Activated CD4-positive, alpha-beta T cell treated with anti-CD3 and anti-CD28 coated beads, Interleukin-2, amount 50 U/mL, for 4 hours (primary cell): ENCODE measurements around the gene CRB2.

ENCODE experiments used
- DNase-seq, 2 experiments: peaks; one replicate each; pipeline ENCODE4 v3.0.0-alpha.2; 2020

The CRB2 gene

DNA sequence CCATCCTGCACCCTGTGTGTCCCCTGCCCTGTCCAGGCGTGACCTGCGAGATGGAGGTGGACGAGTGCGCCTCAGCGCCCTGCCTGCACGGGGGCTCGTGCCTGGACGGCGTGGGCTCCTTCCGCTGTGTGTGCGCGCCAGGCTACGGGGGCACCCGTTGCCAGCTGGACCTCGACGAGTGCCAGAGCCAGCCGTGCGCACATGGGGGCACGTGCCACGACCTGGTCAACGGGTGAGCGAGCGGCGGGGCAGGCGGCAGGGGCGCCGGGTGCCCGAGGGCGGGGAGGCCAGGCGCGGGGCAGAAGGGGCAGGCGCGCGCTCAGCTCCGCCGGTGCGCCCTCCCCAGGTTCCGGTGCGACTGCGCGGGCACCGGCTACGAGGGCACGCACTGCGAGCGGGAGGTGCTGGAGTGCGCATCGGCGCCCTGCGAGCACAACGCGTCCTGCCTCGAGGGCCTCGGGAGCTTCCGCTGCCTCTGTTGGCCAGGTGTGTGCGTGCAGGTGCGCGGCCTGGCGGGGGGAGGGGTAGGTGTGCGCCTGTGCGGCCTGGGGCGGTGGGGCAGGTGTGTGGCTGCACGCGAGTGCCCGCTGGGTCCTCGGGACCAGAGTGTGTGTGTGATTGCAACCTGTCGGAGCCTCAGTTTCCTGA, 10.0 kb downstream of the CRB2 start:
- DNase-seq = no peak

DNA sequence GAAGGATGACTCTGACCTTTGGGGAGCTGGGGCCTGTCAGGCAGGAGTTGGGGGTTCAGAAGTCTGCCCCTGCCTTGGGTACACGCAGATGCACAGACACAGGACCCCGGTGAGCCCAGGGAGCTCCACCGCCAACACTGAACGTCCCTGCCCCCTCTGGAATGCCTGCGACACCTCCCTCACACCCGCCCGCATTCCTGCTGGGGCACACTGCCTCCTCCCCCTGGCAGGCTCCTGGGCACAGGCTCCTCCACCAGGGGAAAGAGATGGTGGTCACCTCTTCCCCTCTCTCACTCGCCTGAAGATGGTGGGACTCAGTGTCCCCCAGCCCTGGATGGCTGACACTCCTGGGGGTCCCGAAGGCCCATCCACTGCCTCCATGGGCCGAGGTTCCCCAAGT, 12.0 kb downstream of the CRB2 start:
- no peak for DNase-seq

DNA sequence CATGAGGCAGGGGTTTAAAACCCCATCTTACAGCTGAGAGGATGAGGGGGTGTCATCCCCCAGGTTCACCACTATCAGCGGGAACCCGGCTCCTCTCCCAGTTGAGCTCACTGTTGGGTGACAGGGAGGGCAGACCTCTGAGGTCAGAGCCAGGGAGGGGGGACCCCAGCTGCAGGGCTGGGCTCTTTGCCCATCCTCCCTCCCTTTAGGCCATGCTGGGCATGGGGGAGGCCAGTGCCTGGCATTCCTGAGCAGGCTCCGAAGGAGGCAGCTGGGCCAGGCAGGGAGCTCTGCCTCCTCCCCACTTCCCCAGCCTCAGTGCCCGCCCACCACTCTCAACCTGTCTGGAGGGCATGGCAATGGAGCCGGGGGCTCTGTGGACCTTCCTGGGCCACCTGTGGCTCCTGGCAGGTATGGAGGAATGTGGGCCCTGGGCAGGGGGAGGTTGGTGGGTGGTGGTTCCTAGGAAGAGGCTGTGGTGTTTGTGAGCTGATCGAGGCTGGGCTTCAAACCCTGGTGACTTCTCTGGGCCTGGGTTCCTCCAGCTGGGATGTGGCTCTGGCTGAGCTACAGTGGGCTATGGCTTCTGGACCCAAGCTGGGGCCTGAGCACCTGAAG, 12.6 kb downstream of the CRB2 start:
- DNase-seq = no peak

DNA sequence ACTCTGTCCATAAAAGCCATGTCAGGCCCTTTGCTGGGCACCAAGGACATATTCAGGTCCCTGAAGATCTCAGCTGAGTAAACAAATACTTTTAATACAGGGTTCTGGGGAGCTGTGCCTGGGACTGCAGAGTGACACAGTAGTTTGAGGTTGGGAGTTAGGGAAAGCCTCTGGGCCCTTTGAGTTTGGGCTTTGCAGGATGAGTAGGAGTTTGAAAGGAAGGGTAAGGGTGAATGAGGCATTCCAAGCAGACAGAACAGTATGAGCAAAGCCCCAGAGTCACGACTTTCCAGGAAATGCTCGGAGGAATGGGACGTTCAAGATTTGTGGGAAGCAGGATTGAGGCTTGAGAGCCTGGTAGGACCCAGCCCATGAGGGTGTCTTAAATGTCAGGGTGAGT, 13.3 kb downstream of the CRB2 start:
- DNase-seq = no peak

DNA sequence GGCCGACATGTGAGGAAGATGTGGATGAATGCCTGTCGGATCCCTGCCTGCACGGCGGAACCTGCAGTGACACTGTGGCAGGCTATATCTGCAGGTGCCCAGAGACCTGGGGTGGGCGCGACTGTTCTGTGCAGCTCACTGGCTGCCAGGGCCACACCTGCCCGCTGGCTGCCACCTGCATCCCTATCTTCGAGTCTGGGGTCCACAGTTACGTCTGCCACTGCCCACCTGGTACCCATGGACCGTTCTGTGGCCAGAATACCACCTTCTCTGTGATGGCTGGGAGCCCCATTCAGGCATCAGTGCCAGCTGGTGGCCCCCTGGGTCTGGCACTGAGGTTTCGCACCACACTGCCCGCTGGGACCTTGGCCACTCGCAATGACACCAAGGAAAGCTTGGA, 14.1 kb downstream of the CRB2 start:
- DNase-seq = no peak

DNA sequence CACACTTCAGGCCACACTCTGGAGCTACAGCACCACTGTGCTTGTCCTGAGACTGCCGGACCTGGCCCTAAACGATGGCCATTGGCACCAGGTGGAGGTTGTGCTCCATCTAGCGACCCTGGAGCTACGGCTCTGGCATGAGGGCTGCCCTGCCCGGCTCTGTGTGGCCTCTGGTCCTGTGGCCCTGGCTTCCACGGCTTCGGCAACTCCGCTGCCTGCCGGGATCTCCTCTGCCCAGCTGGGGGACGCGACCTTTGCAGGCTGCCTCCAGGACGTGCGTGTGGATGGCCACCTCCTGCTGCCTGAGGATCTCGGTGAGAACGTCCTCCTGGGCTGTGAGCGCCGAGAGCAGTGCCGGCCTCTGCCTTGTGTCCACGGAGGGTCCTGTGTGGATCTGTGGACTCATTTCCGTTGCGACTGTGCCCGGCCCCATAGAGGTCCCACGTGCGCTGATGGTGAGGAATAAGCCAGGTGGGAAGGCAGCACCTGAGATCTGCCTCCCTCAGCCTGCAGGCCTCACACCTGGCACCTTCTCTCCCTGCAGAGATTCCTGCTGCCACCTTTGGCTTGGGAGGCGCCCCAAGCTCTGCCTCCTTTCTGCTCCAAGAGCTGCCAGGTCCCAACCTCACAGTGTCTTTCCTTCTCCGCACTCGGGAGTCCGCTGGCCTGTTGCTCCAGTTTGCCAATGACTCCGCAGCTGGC, 14.7 kb downstream of the CRB2 start:
- DNase-seq = no peak

DNA sequence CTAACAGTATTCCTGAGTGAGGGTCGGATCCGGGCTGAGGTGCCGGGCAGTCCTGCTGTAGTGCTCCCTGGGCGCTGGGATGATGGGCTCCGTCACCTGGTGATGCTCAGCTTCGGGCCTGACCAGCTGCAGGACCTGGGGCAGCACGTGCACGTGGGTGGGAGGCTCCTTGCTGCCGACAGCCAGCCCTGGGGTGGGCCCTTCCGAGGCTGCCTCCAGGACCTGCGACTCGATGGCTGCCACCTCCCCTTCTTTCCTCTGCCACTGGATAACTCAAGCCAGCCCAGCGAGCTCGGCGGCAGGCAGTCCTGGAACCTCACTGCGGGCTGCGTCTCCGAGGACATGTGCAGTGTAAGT, 15.2 kb downstream of the CRB2 start:
- no peak for DNase-seq

DNA sequence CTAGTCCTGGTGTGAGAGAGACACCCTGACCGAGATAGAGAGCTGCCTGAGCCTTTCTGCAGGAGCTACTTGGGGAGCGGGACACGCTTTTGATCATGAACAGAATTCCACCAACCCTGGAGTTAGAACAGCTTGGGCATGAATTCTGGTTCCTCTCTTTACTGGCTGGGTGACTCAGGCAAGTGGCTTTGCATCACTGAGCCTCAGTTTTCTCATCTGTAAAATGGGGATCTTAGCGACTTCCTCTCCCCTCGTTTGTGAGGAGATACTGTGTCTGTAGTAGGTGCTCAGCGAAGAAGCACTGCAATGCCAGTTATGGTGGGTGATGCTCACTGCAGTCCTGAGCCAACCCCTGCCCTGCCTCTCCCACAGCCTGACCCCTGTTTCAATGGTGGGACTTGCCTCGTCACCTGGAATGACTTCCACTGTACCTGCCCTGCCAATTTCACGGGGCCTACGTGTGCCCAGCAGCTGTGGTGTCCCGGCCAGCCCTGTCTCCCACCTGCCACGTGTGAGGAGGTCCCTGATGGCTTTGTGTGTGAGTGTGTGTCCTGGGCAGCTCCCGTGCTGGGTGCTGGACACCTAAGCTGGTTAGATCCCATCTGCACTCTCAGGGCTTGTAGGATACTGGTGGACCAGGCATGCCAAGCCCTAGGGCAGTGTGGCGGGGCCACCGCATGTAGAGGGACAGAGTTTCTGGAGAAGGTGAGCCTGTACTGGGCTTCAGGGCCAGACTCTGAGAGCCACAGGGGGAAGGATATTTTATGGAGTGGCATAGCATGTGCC, 16.0 kb downstream of the CRB2 start:
- DNase-seq = no peak

DNA sequence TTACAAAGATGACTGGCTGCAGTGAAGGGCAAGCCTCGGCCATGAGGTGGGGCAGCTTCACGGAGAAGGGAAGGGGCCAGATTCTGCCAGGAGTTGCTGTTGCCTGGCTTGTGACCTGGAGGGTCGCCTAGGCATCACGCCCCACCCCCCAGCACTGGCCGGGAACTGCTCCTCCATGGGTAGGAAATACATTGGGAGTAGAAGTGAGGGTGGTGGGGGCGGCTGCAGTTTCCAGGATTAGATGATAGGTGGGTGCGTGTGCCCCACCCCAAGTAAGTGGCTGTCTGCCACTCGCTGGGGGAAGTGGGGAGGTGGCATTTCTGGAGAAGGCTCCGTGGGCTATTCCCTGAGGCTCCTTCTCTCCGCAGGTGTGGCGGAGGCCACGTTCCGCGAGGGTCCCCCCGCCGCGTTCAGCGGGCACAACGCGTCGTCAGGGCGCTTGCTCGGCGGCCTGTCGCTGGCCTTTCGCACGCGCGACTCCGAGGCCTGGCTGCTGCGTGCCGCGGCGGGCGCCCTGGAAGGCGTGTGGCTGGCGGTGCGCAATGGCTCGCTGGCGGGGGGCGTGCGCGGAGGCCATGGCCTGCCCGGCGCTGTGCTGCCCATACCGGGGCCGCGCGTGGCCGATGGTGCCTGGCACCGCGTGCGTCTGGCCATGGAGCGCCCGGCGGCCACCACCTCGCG, 16.9 kb downstream of the CRB2 start:
- no peak for DNase-seq

DNA sequence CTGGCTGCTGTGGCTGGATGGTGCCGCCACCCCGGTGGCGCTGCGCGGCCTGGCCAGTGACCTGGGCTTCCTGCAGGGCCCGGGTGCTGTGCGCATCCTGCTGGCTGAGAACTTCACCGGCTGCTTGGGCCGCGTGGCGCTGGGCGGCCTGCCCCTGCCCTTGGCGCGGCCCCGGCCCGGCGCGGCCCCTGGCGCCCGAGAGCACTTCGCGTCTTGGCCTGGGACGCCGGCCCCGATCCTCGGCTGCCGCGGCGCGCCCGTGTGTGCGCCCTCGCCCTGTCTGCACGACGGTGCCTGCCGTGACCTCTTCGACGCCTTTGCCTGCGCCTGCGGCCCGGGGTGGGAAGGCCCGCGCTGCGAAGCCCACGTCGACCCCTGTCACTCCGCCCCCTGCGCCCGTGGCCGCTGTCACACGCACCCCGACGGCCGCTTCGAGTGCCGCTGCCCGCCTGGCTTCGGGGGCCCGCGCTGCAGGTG, 17.5 kb downstream of the CRB2 start:
- no peak for DNase-seq

DNA sequence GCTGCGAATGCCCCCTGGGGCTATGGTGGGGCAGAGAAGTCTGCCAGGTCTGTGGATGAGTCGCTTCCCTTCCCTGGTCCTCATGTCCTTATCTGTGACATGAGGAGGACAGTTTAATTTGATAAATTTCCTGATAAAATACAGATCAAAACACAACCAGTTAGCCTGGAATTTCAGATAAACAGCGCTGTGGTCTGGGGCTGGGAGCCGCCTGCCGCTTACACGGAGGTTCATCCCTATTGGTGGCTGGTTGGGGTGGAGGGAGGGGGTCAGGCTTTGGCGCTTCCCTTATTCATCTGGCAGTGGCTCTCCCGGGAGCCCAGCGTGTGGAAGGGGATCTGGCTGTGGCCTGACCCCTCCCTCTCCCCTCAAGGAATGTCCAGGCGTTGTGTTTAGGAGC, 17.9 kb downstream of the CRB2 start:
- no peak for DNase-seq

DNA sequence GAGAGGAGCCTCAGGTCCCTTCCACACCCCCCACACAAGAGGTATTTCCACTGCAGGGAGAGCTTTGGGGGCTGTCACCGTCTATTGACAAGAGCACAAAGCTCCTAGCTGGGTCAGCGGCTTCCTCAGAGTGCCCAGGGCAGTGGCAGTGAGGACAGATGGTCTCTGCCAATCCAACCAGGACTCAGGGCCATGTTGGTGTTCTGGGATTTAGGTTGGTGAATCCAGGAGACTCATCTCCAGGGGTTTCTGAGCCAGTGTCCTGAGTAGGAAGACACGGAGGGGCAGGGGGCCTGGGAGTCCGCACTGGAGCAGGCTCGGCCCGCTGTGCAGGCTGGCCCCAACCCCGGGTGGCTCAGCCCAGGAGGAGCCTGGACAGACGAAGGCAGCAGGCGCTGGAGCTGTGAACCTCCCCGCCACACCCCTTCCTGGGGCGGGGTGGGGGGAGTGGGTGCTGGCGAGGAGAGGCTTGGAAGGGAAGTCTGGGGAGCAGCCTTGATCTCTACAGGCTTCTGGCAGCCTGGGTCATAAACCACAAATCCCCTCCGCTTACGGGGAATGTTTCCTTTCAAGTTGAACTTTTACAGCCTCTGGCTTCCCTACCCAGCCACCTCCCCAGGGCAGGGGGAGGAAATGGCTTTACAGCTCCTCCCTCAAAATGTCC, 19.6 kb downstream of the CRB2 start:
- DNase-seq = no peak

DNA sequence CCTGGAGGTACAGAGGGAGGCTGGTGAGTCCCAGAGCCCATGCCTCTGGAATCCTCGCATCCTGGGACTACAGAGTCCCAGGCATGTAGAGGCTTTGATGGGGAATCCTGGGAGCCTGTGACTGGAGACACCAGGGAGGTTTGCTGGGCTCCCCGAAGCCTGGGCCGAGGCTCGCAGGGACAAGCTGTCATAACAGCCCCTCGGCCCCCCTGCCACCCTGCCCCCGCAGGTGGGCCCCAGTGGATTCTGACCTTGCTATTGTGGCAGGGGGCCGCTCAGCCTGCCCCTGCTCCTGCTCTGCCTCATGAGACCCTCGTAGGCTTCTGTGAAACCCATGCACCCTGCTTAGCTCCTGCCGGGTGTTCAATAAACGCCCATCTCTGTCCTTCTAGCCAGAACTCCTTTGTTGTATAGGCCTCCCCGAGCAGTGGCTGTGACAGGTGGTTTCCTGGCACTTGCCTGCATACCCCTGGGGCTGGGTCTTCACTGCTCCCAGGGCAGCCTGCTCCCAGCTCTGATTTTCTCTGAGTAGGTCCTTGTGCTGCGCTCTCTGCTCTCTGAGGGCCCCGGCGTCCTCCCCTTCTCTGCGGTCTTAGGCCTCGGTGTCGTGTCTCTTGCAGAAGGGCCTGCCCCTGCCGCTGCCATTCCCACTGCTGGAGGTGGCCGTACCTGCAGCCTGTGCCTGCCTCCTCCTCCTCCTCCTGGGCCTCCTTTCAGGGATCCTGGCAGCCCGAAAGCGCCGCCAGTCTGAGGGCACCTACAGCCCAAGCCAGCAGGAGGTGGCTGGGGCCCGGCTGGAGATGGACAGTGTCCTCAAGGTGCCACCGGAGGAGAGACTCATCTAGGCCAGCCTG, 20.4 kb downstream of the CRB2 start:
- DNase-seq = no peak

DNA sequence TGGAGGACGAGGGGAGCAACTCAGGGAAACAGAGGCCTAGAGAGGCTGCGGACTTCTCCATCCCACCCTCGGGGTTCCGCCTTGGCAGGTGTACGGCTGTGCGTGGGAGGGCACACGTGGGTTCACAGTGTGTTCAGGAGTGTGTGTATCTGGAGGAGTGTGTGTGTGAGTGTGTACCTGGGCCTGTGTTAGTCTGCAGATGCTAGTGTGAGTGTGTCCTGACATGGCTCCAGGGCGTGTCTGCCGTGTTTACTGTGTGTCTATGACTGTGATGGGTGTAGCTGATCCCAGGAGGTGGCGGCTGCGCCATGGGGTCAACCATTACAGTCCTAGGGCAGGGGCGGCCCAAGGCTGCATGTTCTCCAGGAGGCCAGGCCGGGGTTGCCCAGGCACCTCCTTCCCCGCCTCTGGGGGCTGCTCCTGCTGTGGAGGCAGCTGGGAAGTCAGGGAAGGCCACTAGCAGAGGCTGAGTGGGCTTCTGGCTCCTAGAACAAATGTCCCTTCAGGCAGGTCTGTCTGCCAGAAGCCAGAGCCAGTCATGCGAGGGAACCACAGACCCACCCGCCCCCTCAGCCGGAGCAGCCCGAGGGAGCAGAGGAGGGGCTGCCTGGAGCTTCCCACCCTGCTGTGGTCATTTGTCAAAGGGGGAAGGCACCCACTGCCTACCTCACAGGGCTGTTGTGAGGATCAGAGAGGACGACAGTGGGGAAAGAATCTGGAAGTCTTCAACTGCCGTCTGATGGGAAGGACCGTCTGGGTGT, 21.4 kb downstream of the CRB2 start:
- no peak for DNase-seq

DNA sequence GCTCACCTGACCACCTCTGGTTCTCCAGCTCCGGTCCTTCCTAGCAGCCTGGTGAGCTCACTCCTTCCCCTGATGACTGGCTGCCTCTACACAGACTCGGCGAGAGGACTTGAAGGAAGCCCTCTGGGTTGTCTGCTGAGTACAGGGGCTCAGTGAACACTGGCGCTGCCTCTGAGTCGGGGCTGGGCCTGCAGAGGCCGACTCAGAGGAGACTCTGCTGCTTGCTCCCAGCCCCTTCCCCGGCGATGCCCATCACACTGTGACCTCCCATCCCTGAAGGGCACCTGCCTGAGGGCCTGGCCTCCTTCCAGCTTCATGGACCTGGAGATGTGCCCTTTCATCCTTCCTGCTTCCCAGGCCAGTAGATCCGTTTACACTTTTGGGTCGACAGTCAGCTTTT, 22.0 kb downstream of the CRB2 start:
- no peak for DNase-seq

DNA sequence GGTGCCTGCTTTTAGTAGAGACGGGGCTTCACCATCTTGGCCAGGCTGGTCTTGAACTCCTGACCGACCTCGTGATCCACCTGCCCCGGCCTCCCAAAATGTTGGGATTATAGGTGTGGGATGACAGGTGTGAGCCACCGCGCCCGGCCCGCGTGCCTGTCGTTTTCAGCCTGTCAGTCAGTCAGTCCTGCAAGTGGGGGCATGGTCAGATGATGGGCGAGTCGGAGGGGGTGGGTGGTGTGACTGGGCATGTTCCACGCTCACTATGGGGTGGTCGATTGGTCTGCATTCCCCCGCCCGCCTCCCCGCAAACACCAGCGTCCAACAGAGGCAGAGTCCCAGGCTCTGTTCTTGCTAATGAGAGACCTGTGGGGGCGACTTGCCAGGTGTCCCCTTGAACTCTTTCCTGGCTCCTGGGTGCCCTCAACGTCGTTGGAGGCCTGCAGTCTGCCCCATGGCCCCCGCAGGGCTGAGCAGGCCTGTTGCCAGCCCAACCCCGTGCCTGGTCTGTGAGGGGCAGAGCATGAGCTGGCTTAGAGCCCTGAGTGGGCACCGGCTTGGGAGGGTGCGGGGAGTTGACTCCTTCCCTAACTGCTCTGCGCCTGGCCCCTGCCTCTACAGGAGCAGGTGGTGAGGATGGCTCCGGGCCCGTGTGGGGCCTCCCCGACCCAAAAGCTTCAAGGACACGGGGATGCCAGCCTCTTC, 23.1 kb downstream of the CRB2 start:
- no peak for DNase-seq

DNA sequence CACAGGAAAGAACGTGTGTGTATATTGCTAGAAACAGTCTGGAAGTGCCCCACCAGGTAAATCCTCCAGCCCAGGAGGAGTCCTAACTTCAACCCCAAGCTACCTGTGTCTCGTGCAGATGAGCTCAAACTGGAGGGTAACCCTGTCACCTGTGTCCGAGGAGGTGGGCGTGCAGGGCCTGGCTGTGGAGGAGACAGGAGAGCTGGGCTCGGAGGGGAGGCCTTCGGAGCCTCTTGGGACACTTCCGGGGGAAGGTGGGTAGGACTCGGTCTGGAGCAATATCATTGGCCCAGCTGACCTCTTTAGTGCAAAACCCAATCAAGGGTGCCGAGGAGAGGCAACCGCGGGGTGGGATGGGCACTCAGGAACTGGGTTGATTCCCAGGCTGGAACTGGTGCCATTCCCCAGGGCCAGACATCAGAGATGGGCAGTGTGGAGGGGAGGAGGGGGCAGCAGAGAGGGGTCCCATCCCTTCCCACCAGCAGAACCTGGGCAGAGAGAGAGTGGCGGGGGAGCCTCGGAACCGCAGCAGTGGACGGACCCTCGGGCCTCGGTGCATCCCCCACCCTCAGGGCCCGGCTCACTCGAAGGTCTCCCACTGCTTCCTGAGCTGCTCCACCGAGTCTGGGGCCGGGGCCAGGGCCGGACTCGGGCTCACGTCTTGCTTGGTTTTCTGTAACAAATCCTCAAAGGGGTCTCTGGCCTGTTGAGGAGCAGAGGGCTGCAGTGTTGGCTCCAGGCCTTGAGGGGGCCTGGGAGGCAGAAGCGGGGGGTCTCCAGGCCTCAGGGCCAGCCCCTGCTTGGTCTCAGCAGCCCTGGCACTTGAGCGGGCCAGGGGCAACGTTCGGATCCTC, 25.1 kb downstream of the CRB2 start:
- DNase-seq = no peak

DNA sequence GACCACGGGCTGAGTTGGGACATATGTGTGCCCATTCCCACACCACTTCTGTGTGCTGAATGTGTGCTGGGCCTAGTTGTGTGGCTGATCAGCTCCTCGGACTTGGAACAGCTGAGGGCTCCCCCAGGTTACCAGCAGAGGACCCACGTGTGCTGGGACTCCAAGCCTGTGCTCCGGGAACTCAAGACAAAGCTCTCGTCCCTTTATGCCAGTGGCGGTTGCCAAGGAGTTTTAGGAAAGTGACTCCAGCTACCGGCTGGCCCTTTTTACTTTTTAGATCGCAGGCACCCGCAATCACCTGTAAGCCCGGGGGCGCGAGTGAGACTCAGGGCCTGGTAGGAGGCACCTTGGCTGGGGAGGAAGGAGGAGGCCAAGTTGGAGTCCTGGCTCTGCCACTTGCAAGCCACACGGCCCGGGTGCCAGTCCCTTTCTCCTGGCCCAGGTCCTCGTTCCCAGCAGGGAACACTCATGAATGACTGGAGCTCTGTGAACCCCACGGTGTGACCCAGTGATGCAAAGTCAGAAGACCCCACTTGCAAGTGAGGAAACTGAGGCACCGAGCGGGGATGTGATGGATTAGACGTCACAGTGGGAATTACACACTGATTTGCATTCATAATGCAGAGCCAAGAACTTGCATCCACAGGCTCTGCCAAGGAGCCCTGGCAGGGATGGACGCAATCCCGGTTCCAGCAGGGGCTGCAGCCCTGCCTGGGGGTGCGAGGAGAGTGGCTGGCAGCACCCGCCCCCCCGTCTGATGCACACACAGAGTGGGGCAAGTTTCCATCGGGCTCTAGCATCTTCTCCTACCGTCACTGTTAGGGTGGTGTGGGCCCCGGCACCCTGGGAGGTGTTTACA, 26.9 kb downstream of the CRB2 start:
- DNase-seq = no peak
